DND-41 (cell line): ENCODE results near the gene SEC31B.

ENCODE experiments used
- EZH2 ChIP-seq: IDR thresholded peaks from 3 replicates; pipeline ENCODE4 v1.6.1; 2012; ENCODE audit warnings: borderline replicate concordance, low read depth, mild to moderate bottlenecking, moderate library complexity, low read length, inconsistent platforms; ENCODE audit not compliant: severe bottlenecking
- TF ChIP-seq, protein P1 (sequence below): IDR thresholded peaks from 2 replicates; pipeline ENCODE4 v1.5.1; 2012; ENCODE audit warnings: borderline replicate concordance, low read length, moderate library complexity, mild to moderate bottlenecking; ENCODE audit not compliant: poor library complexity, severe bottlenecking; ENCODE audit errors: extremely low read depth

DNA sequence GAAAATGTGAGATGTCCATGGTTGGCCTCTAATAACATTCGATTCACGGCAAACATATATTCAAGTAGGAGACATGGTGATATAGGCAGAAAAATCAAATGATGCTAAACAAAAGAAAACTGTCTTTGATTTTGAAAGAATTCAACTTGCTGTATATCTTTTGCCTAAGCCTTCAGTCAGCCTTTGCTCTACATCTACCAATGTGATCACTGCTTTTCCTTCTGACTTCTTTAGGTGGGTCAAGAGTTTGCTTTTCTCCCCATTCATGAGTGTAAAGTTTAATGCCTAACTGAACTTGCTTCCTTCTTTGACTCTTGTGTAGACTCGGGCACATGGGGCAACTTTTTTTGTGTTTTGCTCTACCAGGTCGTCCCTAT lies 15.7 kb upstream of the SEC31B start:
- TF ChIP-seq, protein P1, sequence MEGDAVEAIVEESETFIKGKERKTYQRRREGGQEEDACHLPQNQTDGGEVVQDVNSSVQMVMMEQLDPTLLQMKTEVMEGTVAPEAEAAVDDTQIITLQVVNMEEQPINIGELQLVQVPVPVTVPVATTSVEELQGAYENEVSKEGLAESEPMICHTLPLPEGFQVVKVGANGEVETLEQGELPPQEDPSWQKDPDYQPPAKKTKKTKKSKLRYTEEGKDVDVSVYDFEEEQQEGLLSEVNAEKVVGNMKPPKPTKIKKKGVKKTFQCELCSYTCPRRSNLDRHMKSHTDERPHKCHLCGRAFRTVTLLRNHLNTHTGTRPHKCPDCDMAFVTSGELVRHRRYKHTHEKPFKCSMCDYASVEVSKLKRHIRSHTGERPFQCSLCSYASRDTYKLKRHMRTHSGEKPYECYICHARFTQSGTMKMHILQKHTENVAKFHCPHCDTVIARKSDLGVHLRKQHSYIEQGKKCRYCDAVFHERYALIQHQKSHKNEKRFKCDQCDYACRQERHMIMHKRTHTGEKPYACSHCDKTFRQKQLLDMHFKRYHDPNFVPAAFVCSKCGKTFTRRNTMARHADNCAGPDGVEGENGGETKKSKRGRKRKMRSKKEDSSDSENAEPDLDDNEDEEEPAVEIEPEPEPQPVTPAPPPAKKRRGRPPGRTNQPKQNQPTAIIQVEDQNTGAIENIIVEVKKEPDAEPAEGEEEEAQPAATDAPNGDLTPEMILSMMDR = no peak
- TF ChIP-seq EZH2 = no peak
